NCI-H1417 (cell line): ENCODE data around the gene PNLIPRP1.

Source experiments
- DNase-seq, 3 experiments: peaks; one replicate each; lab custom pipeline; 2025; lab: John Stamatoyannopoulos, UW

Gene PNLIPRP1

DNA sequence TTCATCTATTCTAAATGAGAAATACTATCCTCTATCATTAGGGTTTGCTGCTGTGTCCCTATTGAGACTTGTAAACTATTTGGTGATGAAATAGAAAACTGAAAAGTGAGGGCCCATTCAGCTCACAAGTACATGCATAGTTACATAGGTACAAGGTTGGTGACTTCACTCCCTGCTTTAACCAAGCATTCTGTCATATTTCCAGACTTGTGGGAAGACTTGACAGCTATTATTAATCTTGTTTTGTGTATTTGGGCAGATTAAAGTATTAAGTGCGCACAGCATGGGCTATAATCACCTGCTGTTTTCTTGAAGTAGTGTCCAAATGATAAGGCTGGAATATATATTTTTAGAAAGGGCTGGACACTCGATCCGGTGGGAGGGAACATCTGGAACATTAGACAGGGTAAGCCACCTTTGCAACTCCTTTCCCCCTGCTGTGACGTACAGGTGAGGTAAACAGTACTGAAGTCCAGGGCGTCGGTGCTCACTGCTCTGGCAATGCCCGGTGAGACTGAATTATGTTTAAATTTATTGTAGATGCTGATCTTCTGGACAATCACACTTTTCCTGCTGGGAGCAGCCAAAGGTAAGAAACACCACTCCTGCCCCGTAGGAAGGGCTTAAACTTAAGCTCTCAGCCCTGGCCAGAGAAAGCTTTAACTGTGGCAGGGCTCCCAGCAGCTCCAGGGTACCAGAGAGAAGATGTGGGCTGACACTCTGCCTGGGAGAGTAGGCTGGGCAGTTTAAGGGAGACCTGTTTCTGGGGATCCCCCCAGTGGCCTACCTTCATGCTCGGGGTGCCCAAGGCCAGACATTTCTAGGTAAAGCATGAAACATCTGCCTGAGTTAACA, at the start of gene PNLIPRP1:
TSS of gene PNLIPRP1 (plus strand) at position 370 of the 855 bp plus-strand sequence. CDS start at position 541, 171 bp downstream.
- peak in 2 of 3 experiments; percentile 40 to 80 for DNase-seq

DNA sequence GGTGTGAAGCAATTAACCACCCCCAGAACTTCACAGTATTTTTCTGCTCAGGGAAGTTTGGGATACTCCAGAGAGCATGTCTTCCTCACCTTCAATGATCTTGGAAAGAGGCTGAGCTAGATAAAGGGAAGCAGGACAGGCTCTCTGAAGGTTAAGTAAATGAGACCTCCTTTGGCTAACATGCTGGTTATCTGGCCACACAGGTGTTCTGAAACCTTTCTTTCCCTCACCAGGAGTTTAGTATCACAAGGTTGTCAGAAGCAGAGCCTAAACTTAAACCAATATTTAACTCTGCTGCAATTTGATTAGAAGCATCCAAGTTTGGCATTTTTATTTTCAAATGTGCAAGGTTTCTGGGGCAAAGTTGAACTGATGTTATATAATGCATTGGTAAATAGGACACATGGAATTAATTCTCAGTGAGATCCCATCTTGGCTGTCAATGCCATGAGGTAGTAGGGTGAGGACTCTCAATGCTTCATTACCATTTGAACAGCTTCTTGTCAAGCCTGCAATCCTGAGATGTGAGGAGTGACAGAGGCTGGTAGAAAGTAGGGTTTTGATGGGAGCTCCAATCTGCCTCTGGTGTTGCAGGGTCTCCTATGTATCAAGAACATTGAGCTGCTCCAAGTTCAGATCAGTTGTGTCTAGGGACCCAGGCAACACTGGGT, 48.6 kb upstream of the PNLIPRP1 start:
- DNase-seq = no peak

DNA sequence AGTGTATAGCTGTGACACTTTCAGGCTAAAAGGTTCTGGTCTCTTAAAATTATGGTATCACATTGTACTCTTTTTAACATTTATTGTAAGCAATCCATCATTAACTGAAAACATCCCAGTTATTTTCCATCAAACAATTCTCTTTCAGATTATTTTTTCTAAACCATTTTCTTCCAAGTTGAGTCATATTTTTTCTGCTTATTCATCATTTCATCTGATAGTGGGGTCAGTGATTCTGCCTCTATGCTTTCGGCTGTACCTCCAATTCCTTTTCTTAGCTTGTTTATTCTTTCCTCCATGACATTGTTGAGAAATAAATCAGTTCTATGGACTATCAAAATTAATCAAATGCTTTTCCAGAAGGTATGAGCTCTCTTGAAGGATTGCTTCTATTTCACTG, 45.6 kb upstream of the PNLIPRP1 start:
- DNase-seq = no peak

DNA sequence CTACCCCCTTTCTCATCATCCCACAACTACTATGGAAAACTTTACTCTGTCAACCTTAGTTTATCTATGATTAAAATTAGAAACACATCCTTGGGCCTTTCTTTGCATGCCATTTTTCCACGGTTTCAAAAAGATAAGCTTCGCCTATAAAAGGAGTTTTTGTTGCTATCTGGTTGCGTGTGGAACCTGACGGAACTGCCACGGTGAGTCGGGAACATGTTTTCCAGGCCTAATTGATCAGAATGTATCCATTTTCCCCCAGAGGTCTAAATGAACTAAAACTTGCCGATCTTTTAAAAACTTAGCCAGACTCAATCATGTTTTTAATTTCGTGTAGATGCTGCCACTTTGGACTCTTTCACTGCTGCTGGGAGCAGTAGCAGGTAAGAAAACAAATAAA, 45.0 kb upstream of the PNLIPRP1 start, which contains the start of gene PNLIP:
TSS of gene PNLIP (plus strand) at position 176 of the 400 bp plus-strand sequence. CDS start at position 338, 162 bp downstream.
- DNase-seq = no peak

DNA sequence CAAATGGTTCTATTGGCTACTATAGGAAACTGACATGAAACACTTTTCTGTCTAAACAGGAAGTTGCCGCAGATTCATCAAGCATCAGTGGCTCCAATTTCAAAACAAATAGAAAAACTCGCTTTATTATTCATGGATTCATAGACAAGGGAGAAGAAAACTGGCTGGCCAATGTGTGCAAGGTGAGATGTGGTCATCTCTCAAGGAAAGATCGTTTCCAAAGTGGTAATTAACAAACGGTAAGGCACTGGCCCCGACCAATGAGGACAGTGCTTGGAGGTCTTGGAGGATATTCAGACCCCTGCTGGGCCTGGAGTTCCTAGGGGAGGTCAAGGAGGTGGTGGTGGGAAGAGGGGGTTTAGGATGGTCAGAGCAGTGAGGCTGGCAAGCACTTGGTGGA, 42.5 kb upstream of the PNLIPRP1 start:
- DNase-seq = no peak

- no peak for DNase-seq
These were observed 37.3 kb upstream of the PNLIPRP1 start for GRCh38 chr10:116553378-116553980.

GRCh38 chr10:116554628-116555027, 36.1 kb upstream of the PNLIPRP1 start:
- no peak for DNase-seq

GRCh38 chr10:116555880-116556279, 34.9 kb upstream of the PNLIPRP1 start:
- DNase-seq = no peak

DNA sequence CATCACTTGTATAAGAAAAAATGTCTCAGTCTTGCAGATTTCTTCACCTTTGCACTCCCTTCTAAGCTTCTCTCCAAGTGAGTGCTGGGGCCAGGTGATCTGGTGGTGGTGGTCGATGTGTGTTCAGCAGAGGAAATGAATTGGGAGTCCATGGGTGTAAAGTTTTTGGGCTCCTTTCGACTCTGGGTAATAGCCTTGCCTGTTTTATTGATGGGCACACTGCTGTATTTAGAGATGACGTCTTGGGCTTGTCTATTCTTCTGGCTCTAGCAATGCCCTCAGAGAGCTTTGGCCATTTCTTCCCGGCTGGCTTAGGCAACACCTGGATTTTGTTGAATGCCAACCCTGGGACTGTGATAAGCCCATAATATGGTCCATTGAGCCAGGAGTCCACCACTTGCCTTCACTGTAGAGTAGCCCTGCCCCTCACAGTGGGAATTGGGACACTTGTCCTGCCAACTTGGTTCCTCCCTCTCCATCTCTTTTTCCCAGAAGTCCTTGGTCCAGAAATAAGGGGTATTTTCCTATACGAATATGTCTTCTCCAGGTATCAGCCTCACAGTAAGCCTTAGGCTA, 33.4 kb upstream of the PNLIPRP1 start:
- no peak for DNase-seq

DNA sequence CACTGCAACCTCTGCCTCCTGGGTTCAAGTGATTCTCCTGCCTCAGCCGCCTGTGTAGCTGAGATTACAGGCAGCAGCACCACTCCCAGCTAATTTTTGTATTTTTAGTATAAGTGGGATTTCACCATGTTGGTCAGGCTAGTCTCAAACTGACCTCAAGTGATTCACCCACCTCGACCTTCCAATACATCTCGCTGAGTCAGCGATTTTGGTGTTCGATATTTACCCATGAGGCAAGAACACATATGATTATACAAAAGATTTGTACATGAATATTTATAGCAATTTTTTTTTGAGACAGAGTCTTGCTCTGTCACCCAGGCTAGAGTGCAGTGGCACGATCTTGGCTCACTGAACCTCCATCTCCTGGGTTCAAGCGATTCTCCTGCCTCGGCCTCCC, 25.2 kb upstream of the PNLIPRP1 start:
- no peak for DNase-seq

GRCh38 chr10:116566932-116567331, 23.8 kb upstream of the PNLIPRP1 start:
- DNase-seq = no peak

DNA sequence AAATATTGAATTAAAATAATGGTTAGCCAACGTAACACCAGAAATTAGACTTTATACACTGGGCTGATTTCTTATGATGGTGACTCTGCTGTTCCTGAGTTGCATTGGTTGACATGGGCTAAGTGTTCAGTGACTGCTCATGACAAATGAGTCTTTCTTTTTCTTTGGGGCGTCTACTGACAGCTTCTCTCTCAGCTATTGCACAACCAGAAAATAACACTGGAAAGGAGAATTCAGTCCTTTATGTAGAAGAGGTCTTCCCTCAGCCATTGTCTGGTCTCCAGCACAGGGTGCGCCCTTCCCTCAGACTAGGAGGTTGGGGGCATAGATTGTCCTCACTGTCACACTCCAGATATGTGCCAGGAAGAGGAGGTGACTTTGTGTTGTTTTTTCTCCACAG, 23.4 kb upstream of the PNLIPRP1 start:
- DNase-seq = no peak

- DNase-seq = no peak
These were observed 16.0 kb upstream of the PNLIPRP1 start for GRCh38 chr10:116574797-116575196.

GRCh38 chr10:116587878-116588591, 2.7 kb upstream of the PNLIPRP1 start:
- DNase-seq = no peak

DNA sequence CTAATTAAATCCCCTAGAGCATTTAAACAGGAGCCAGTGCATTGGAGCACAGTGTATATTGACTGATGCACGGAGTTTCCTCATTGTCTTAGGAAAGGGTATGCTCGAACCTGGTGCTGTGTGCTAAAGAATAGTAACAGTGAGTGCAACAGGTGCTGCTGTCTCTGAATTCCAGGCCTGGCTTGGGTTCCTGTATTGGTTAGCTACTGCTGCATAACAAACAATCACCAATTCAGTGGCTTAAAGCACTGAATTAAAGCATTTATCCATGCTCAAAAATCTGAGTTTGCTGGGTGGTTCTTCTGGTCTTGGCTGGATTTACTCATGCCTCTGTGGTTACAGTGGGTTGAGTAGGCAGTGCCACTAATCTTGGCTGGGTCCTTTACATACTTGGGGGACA, 1.8 kb upstream of the PNLIPRP1 start:
- DNase-seq = no peak

DNA sequence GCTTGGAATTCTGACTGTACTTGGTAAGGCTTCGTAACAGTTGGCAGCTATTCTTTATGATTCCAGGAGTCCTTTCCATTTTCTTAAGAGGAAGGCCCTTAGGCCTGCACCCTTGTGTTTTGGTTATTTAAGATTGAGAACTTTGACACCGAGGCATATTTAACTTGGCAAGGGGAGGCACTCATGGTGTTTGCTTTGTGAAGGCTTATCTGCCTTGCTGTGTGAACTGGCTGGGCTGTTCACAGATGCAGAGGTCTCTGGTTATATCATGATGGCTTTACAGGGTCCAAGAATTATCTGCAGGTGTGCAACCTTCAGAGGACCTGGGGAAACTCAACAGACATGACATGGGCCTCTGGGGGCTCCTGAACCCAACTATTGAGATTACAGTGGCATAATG, 833 bp upstream of the PNLIPRP1 start:
- no peak for DNase-seq

DNA sequence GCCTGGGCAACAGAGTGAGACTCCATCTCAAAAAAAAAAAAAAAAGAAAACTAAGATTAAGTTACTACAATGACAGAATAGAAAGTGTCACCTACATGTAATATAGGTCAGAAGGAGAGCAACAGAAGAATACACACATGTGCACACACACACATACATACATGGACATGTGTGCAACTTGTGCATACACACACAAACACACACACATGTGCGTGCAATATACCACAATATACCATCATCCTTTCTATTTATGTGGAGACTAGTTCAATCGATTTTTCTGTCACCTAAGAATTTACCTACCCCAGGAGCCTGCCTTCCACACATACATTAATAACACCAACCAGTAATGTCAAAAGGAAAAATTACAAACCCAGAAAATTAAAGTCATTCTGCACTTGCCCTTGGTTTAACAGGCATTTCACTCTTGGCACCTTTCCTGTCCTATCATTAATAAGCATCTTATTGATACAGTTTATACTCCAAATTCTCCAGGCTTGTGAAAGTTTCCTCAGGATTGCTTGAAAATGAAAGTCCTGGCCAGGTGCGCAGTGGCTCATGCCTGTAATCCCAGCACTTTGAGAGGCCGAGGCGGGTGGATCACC, 2.5 kb downstream of the PNLIPRP1 start:
- DNase-seq = no peak

GRCh38 chr10:116594525-116595035, 3.8 kb downstream of the PNLIPRP1 start:
- DNase-seq = no peak

DNA sequence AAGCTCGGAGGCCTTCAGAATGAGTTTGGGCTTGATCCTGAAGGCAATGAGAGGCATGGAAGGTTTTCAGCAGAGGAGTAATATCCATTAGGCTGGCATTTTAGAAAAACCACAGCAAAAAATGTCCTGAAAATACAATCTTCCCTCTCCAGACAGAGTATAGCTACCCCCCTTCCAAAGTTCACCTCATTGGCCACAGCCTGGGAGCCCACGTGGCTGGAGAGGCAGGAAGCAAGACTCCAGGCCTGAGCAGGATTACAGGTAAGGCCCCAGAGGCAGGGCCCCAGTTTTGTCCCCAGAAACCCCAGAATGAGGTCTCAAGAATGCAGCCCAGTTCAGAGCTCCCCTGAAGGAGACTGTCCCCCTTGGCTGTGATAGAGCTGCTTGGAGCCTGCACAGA, 5.3 kb downstream of the PNLIPRP1 start:
- DNase-seq = no peak

DNA sequence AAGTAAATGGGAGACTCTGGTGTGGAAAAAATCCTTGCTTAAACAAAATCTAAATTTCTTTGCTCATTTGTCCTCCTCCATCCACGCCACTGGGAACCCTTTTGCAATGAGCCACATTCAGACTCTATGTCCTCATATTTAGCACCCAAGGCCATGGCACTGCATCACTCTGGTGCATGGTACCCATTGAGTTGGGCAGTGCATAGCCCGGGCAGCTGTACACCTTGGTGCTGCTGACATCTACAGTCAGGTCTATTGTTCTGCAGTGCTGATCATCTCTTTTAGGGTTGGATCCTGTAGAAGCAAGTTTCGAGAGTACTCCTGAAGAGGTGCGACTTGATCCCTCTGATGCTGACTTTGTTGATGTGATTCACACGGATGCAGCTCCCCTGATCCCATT, 6.8 kb downstream of the PNLIPRP1 start:
- DNase-seq = no peak

DNA sequence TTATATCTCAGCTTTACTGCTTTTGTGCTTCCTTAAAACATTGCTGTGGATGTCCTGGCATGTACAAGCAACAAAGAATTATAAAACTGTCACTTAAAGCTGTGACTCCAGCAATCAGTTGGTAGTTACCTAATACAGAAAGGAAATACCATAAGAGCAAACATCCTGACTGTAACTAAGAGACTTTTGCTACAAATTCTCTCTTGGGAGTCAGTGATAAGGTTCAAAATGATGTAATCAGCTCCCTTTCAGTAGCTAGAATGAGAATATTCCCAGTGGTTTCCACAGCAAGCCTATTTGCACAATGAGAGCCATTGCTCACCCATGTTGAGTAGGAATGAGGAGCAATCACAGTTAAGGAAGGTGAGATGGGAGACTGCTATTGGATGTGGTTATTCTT, 7.6 kb downstream of the PNLIPRP1 start:
- no peak for DNase-seq
